ENCODE data around the gene GFI1. TPM values are rescaled to one million over a fixed set of nuclear protein-coding genes. Genes with fewer than 3 reads are reported as not detected.

Gene GFI1
- total and polyA plus RNA-seq, 8 donors, result 0.37 to 34.4 (median 1.2) TPM

GRCh38 chr1:92480813-92481598 lies 5.7 kb downstream of the GFI1 start:
- peak in 1 of 2 donors; percentile 40 for DNase-seq
- Histone ChIP-seq H3K36me3 (no peaks in the 10 kb centered on the region), H3K27ac (no peak overlapping the region), H3K4me3 (peak overlapping the region in 3 of 4 donors; percentile 14 to 71 (median 20)), H3K27me3 (peaks cover 54 to 81% (median 63%) of the 10 kb centered on the region in 3 donors), H3K4me1 (peaks cover 56 to 62% (median 61%) of the 10 kb centered on the region in 4 donors), H3K9me3 (no peaks in the 10 kb centered on the region)
- intact Hi-C loops (cut with DNase I; ENCODE audit: low total_unique reads), result no loop called here
- WGBS, 5 donors, result 10 to 28% (median 18%) methylated on average over 17 to 65 of the region's 65 CpGs
- TF ChIP-seq EP300 (IDR thresholded peaks at IDR 0.05), result no peak
- no peak for TF ChIP-seq CTCF (IDR thresholded peaks at IDR 0.05)
- no peak for TF ChIP-seq POLR2AphosphoS5 (IDR thresholded peaks at IDR 0.05)
- TF ChIP-seq POLR2A (IDR thresholded peaks at IDR 0.05), result no peak

GRCh38 chr1:92480200-92480812 lies 6.4 kb downstream of the GFI1 start:
- H3K4me3 ChIP-seq, result peak overlapping the region in 2 of 4 donors; percentile 20 to 39
- DNase-seq, result peak in 1 of 2 donors; percentile 52
- no peak overlapping the region for H3K27ac ChIP-seq
- intact Hi-C loops (cut with DNase I; ENCODE audit: low total_unique reads), result no loop called here
- peaks cover 47 to 81% (median 56%) of the 10 kb centered on the region in 3 donors for H3K27me3 ChIP-seq
- 20 to 36% (median 24%) methylated on average over 40 to 59 of the region's 59 CpGs for WGBS, 5 donors
- no peaks in the 10 kb centered on the region for H3K36me3 ChIP-seq
- TF ChIP-seq EP300 (IDR thresholded peaks at IDR 0.05) (no peak), POLR2A (IDR thresholded peaks at IDR 0.05) (no peak), POLR2AphosphoS5 (IDR thresholded peaks at IDR 0.05) (no peak), CTCF (IDR thresholded peaks at IDR 0.05) (no peak)
- H3K4me1 ChIP-seq, result peaks cover 49 to 55% (median 54%) of the 10 kb centered on the region in 4 donors
- H3K9me3 ChIP-seq, result no peaks in the 10 kb centered on the region

- Histone ChIP-seq H3K4me3 (no peak overlapping the region), H3K27me3 (peaks cover 44 to 78% (median 49%) of the 10 kb centered on the region in 3 donors), H3K36me3 (no peaks in the 10 kb centered on the region), H3K4me1 (peaks cover 42 to 48% (median 46%) of the 10 kb centered on the region in 4 donors), H3K9me3 (no peaks in the 10 kb centered on the region), H3K27ac (no peak overlapping the region)
- 83 to 89% (median 85%) methylated on average over 9 of the region's 9 CpGs for WGBS, 5 donors
- DNase-seq, result no peak
- intact Hi-C loops (cut with DNase I; ENCODE audit: low total_unique reads), result no loop called here
- TF ChIP-seq EP300 (IDR thresholded peaks at IDR 0.05) (no peak), POLR2AphosphoS5 (IDR thresholded peaks at IDR 0.05) (no peak), CTCF (IDR thresholded peaks at IDR 0.05) (no peak), POLR2A (IDR thresholded peaks at IDR 0.05) (no peak)
These were observed 7.1 kb downstream of the GFI1 start for GRCh38 chr1:92479587-92479986.

GRCh38 chr1:92478393-92478792 lies 8.3 kb downstream of the GFI1 start:
- no peaks in the 10 kb centered on the region for H3K9me3 ChIP-seq
- intact Hi-C loops (cut with DNase I; ENCODE audit: low total_unique reads), result no loop called here
- H3K27me3 ChIP-seq, result peaks cover 33 to 66% (median 37%) of the 10 kb centered on the region in 3 donors
- DNase-seq, result no peak
- TF ChIP-seq POLR2A (IDR thresholded peaks at IDR 0.05) (no peak), EP300 (IDR thresholded peaks at IDR 0.05) (no peak), CTCF (IDR thresholded peaks at IDR 0.05) (no peak), POLR2AphosphoS5 (IDR thresholded peaks at IDR 0.05) (no peak)
- peaks cover 30 to 36% (median 34%) of the 10 kb centered on the region in 4 donors for H3K4me1 ChIP-seq
- no peak overlapping the region for H3K4me3 ChIP-seq
- no peaks in the 10 kb centered on the region for H3K36me3 ChIP-seq
- H3K27ac ChIP-seq, result no peak overlapping the region
- 81 to 93% (median 84%) methylated on average over 3 of the region's 3 CpGs for WGBS, 5 donors
